Cardiac muscle cell (in vitro differentiated cells and primary cell): ENCODE data around the gene UNC93A. TPM values are rescaled to one million over a fixed set of nuclear protein-coding genes. Genes with fewer than 3 reads are reported as not detected.
"Not testable (repeated sequence)": the region's sequence is repeated elsewhere in the genome, so short reads cannot be mapped to it uniquely, and the experiment has no call there.

Source experiments
- DNase-seq, 2 donors: peaks; one replicate each; pipeline versions ENCODE4 v3.0.0 to v3.0.0-alpha.2; 2010 to 2017; ENCODE audit warnings: low read depth in 1 of 2, low spot score in 1 of 2
- H3K27ac ChIP-seq: fragments of 200-600 bp; sonication (generic); 2 replicates; pipeline ENCODE4 v1.5.1; 2016
- H3K27me3 ChIP-seq: fragments of 200-600 bp; sonication (generic); 2 replicates; pipeline ENCODE4 v1.6.0; 2016; ENCODE audit warnings: control low read depth
- H3K36me3 ChIP-seq: fragments of 200-600 bp; sonication (generic); 2 replicates; pipeline ENCODE4 v1.5.1; 2016; ENCODE audit warnings: control low read depth
- H3K4me1 ChIP-seq: fragments of 200-600 bp; sonication (generic); 2 replicates; pipeline ENCODE4 v1.8.1; 2017; ENCODE audit warnings: low read depth, mild to moderate bottlenecking, mixed run types
- H3K4me3 ChIP-seq: fragments of 200-600 bp; sonication (generic); 2 replicates; pipeline ENCODE4 v1.5.1; 2016; ENCODE audit warnings: mild to moderate bottlenecking
- H3K9me3 ChIP-seq: fragments of 200-600 bp; sonication (generic); 2 replicates; pipeline ENCODE4 v1.5.1; 2017; ENCODE audit warnings: low read depth, mild to moderate bottlenecking, control low read depth
- CTCF ChIP-seq: IDR thresholded peaks from 2 replicates; pipeline ENCODE4 v1.5.1; 2012; ENCODE audit warnings: low read depth, mild to moderate bottlenecking, low read length
- polyA plus RNA-seq: library from polyadenylated mRNA; unstranded; fragments of >200 nt; fragmentation: Nextera tagmentation; extraction: Ambion mirVana; gene quantifications from 2 replicates; pipeline ENCODE4 v1.2.1, GENCODE V29; 2016
- total RNA-seq: library from RNA; depleted of rRNA; stranded (reverse); fragments of >200 nt; gene quantifications from 2 replicates; pipeline ENCODE4 v1.2.3, GENCODE V29; 2016

The UNC93A gene
- total and polyA plus RNA-seq, 2 experiments from 2014 or later: not detected

- H3K27ac ChIP-seq: no peak overlapping the region
- H3K36me3 ChIP-seq: no peaks in the 10 kb centered on the region
- TF ChIP-seq CTCF: no peak
- H3K4me3 ChIP-seq: no peak overlapping the region
- no peaks in the 10 kb centered on the region for H3K9me3 ChIP-seq
- H3K27me3 ChIP-seq: no peaks in the 10 kb centered on the region
- no peaks in the 10 kb centered on the region for H3K4me1 ChIP-seq
- DNase-seq: no peak
These were observed 14.7 kb downstream of the UNC93A start for GRCh38 chr6:167305796-167306195.

GRCh38 chr6:167306401-167306998, 15.4 kb downstream of the UNC93A start:
- peak in 1 of 2 donors; percentile 33 for DNase-seq
- Histone ChIP-seq H3K4me1 (no peaks in the 10 kb centered on the region), H3K9me3 (no peaks in the 10 kb centered on the region), H3K27me3 (no peaks in the 10 kb centered on the region), H3K27ac (no peak overlapping the region), H3K4me3 (no peak overlapping the region), H3K36me3 (no peaks in the 10 kb centered on the region)
- no peak for TF ChIP-seq CTCF

- Histone ChIP-seq H3K4me1 (no peaks in the 10 kb centered on the region), H3K36me3 (no peaks in the 10 kb centered on the region), H3K9me3 (no peaks in the 10 kb centered on the region), H3K27me3 (no peaks in the 10 kb centered on the region), H3K4me3 (no peak overlapping the region), H3K27ac (no peak overlapping the region)
- no peak for TF ChIP-seq CTCF
- DNase-seq: no peak
These were observed 16.3 kb downstream of the UNC93A start for GRCh38 chr6:167307342-167307955.

- no peak for DNase-seq
- Histone ChIP-seq H3K9me3 (no peaks in the 10 kb centered on the region), H3K27me3 (no peaks in the 10 kb centered on the region), H3K4me3 (no peak overlapping the region), H3K36me3 (no peaks in the 10 kb centered on the region), H3K4me1 (no peaks in the 10 kb centered on the region), H3K27ac (no peak overlapping the region)
- no peak for TF ChIP-seq CTCF
These were observed 17.1 kb downstream of the UNC93A start for GRCh38 chr6:167308207-167308606.

- H3K36me3 ChIP-seq, DNase-seq, H3K4me3 ChIP-seq, H3K27me3 ChIP-seq, H3K4me1 ChIP-seq, H3K27ac ChIP-seq, H3K9me3 ChIP-seq: not testable (repeated sequence)
These were observed 18.5 kb downstream of the UNC93A start for GRCh38 chr6:167309355-167310192.

GRCh38 chr6:167311286-167311685, 20.2 kb downstream of the UNC93A start:
- Histone ChIP-seq H3K27me3 (no peaks in the 10 kb centered on the region), H3K4me3 (no peak overlapping the region), H3K9me3 (no peaks in the 10 kb centered on the region), H3K36me3 (no peaks in the 10 kb centered on the region), H3K27ac (no peak overlapping the region), H3K4me1 (peaks cover 12% of the 10 kb centered on the region)
- peak in 1 of 2 donors; percentile 15 for DNase-seq
- no peak for TF ChIP-seq CTCF

- H3K4me1 ChIP-seq: peaks cover 12% of the 10 kb centered on the region
- H3K27ac ChIP-seq, H3K36me3 ChIP-seq, H3K27me3 ChIP-seq, H3K4me3 ChIP-seq, H3K9me3 ChIP-seq, DNase-seq: not testable (repeated sequence)
These were observed 20.6 kb downstream of the UNC93A start for GRCh38 chr6:167311691-167312090.
